DMS153 treated with DMSO at 0.1 percent for 48 hours (cell line): ENCODE results near the gene TAF13.
A peak's percentile ranks its signal among the peaks of the same experiment; 100 is the strongest.
"Not testable (repeated sequence)": the region's sequence is repeated elsewhere in the genome, so short reads cannot be mapped to it uniquely, and the experiment has no call there.

Experiments used
- DNase-seq: peaks from one replicate; lab custom pipeline; 2025; ENCODE audit not compliant: unreplicated experiment; lab: John Stamatoyannopoulos, UW

TAF13 gene

GRCh38 chr1:109091839-109092193 lies 16.0 kb upstream of the TAF13 start:
- DNase-seq: no peak

GRCh38 chr1:109091078-109091838 lies 15.5 kb upstream of the TAF13 start:
- peak; percentile 28 for DNase-seq

- peak; percentile 59 for DNase-seq
These were observed 14.6 kb upstream of the TAF13 start, which contains the start of gene TMEM167B for GRCh38 chr1:109090196-109091077. Gene TMEM167B (plus strand): TSS chr1:109090764. CDS start chr1:109090873, 109 bp downstream.

GRCh38 chr1:109089242-109090015 lies 13.6 kb upstream of the TAF13 start:
- peak; percentile 81 for DNase-seq

GRCh38 chr1:109084563-109085517 lies 9.0 kb upstream of the TAF13 start:
- no peak for DNase-seq

GRCh38 chr1:109083923-109084322 lies 8.1 kb upstream of the TAF13 start:
- DNase-seq: no peak

GRCh38 chr1:109083501-109083900 lies 7.7 kb upstream of the TAF13 start:
- no peak for DNase-seq

GRCh38 chr1:109080441-109081082 lies 4.8 kb upstream of the TAF13 start:
- no peak for DNase-seq

- no peak for DNase-seq
These were observed 3.4 kb upstream of the TAF13 start for GRCh38 chr1:109079240-109079622.

GRCh38 chr1:109078317-109078716 lies 2.5 kb upstream of the TAF13 start:
- no peak for DNase-seq

GRCh38 chr1:109069294-109069693 lies 6.5 kb downstream of the TAF13 start:
- no peak for DNase-seq

- DNase-seq: no peak
These were observed 7.9 kb downstream of the TAF13 start for GRCh38 chr1:109067883-109068282.

- DNase-seq: no peak
These were observed 10.7 kb downstream of the TAF13 start for GRCh38 chr1:109065137-109065536.

GRCh38 chr1:109061183-109061582 lies 14.6 kb downstream of the TAF13 start:
- no peak for DNase-seq

- no peak for DNase-seq
These were observed 15.1 kb downstream of the TAF13 start for GRCh38 chr1:109060707-109061106.

GRCh38 chr1:109059026-109059425 lies 16.8 kb downstream of the TAF13 start:
- no peak for DNase-seq

GRCh38 chr1:109056064-109056463 lies 19.7 kb downstream of the TAF13 start:
- DNase-seq: no peak

- DNase-seq: not testable (repeated sequence)
These were observed 23.7 kb downstream of the TAF13 start for GRCh38 chr1:109052145-109052544.

GRCh38 chr1:109050228-109050995 lies 25.4 kb downstream of the TAF13 start:
- no peak for DNase-seq
